DMS53 (cell line): Measurements from ENCODE around the gene MCAM.

Source experiments
- DNase-seq: peaks from one replicate; lab custom pipeline; 2025; lab: John Stamatoyannopoulos, UW

The MCAM gene

DNA sequence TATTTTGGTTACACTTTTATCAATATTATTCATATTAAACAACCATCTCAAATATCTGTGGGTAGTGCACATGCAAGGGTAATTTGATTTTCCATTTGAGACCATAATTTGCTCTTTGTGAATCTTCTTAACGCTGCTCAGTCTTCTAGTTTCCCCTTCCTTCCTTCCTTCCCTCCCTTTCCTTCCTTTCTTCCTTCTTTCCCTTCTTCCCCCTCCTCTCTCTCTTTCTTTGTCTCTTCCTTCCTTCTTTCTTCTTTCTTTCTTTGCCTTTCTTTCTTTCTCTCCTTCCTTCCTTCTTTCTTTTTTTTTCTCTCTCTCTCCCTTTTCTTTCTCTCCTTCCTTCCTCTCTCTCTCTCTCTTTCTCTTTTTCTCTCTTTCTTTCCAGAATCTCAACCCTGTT is 13.3 kb upstream of the MCAM start:
- DNase-seq: no peak

DNA sequence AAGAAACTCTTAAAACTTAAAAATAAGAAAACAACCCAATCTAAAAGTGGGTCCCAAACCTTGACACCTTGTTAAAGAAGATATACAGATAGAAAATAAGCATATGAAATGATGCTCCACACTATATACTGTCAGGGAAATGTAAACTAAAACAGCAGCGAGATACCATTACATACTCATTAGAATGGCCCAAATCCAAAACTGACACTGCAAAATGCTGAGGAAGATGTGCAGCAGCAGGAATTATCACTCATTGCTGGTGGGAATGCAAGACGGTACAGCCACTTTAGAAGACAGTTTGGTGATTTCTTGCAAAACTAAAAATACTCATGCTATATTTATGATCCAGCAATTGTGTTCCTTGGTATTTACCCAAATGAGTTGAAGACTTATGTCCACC is 12.4 kb upstream of the MCAM start:
- DNase-seq: no peak

DNA sequence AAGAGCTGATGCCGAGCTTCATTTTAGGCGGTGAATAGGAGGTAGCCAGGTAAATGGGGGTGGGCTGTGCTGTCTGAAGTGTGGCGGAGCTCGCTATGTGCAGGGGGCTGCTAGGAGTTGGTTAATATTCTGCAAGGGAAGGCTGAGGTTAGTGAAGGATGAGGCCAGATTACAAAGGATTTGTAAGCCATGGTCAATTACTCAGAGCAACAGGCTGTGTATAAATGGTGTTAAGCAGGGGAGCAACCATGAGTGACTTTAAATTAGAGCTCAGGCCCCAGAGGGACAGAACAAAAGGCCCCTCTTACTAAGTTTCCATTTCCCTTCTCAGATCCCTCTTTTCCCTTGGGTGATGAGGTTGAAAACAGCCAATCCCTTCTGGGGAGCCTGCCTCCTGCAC is 7.3 kb upstream of the MCAM start:
- no peak for DNase-seq

DNA sequence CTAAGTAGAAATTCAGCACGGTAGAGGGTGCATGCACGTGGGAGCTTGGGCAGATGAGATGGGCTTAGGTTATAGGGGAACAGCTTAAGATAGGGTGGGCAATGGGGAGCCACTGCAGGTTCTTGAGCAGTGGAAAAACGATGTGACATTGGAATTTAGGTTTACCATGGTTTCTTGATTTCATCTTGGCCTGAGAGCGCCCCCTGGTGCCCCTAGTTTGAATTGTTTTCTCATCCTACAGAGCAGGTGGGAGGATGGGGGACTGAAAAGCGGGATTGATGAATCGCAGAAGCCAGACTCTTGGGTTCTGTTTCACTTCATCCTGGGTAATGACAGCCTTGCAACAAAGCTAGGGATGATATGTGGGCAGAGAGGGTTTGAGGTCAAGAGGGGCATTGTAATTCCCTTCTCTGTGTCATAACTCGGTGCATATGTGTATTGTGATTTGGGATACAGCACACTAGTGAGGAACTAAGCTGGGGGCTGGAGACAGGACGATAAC is 6.7 kb upstream of the MCAM start:
- peak; percentile 81 for DNase-seq

DNA sequence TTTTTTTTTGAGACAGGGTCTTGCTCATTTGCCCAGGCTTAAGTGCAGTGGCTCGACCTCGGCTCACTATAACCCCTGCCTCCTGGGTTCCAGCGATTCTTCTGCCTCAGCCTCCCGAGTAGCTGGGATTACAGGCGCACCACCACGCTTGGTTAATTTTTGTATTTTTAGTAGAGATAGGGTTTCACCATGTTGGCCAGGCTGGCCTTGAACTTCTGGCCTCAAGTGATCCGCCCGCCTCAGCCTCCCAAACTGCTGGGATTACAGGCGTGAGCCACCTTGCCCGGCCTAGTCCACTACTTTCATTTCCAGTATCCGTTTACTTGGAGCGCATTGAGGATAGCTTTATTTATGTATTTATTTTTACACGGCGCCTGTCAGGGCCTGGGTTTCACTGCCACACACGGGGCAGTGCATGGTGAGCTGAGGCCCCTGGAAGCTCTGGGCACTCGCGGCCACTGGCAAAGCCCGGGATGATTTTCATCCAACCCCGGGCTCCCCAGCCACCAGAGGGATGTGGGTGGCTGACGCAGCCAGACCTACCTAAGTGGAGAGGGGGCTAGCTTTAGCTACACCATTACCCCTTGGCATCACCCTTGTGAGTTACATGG is 6.1 kb upstream of the MCAM start:
- DNase-seq: no peak

DNA sequence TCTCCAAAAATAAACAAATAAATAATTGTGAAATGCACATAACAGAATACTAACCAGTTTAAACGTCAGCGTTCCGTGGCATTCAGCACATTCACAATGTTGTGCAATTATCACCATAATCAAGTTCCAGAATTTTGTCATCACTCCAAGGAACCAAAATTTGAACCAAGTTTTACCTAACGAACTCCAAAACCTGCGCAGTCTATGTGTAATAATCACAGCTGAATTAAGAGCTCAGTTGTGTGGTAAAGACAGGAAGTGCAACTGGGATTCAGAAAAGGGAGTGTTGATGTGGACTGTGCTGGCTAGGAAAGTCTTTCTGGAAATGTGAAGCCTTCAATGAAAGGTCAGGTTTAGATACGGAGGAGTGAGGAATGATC is 5.4 kb upstream of the MCAM start:
- DNase-seq: peak; percentile 61

DNA sequence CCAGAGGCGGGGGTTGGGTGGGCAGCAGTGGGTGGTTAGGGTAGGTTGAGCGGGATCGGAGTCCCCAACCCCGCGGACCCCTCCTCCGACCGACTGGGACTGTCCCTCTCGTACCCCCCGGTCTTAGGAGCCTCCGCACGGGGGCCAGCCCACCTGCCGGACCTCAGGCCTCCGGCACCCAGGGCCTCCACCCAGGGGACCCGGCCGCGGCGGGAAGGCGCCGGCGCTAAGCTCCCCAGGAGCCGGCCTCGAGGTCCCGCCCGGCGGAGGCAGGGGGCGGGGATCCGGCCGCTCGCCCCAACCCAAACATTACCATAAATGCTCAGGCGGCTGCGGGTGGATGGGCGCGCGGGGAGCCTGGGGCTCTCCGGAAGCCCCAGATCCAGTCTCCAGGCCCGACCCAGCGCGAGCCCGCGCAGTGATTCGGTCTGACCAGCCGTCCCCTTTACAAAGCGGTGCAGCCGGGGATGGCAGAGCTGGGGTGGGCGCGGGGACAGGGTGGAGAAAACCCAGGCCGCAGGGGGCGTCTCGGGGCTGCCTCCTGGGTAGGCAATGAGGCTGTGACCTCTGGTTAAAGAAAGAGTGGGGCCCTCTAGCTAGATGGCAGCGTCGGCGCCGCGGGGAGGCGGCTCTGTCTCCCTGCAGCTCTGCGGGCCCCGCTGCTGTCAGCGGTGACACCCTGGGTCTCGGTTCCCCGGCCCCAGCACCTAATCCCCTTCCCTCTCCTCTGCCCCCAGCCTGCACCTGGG is 4.0 kb upstream of the MCAM start:
- DNase-seq: peak; percentile 79

DNA sequence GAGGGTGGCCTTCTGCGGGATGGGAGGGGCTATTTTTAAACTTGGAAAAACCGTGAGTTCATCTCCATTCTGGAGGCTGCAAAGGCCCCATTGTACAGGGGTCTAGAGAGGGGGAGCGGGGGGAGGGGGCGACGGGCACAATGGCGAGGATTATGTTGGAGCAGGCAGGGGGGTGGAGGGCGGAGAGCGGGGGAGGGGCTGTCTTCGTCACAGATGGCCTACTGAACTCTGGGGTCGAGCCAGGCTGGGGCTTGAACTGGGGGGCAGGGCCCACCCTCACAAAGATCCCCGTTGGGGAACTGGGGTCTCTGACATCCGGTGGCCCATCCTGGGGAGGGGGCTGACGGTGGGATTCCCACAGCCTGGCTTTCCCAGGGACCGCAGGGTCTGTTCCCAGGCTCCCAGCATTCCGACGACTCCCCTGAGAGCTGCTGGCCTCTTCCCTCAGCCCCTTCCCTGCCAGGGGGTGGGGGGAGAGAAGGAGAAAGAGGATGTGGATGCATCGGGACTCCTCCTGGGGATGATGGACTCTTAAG is 3.4 kb upstream of the MCAM start:
- peak; percentile 47 for DNase-seq

DNA sequence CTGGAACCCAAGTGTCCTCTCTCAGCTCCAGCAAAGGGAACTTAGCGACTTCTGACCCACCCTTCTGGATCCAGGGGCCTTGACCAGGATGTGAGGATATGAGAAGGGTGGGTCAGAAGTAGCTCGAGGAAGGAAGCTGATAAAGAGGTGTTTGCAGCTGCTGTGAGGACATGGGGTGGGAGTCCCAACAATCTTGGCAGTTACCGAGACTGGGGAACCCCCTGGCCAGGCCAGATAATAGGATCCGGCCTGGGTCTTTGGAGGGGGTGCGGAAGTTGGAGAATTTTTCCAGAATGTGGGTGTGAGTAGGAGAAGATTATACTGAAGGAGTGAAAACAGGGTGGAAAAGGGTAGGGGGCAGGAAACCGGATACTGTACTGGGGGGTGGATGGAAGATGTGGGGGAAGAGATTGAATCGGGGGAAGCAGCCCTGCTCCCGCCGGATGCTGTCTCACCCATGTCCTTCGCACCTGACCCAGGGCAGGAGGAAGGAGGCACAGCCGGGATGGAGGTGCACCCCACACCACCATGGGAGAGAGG is 2.8 kb upstream of the MCAM start:
- no peak for DNase-seq

DNA sequence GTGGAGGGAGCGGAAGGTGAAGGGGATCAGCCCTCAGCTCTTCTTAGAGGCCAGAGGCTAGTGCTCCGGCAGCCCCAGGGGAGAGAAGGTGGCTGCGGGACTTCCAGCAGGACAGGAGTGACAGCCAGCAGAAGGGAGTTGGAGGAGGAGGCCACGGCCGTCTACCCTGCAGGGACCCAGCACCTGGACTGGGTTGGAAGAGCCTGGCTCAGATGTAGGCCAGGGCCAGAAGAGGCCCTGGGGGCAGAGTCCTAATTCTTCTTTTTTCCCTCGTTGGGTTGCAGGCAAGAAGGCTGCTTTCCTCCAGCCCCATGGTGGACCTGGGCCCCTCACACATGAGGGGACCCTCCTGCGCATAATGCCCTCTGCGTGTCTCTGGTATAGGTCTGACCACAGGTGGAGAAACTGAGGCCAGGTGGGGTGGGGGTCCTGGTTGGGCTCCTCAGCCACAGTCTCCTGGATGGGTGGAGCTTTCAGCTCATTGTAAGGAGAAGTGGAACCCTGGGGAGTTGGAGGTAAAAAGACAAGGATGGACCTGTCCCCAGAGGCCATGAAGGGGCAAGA is 2.3 kb upstream of the MCAM start:
- peak; percentile 42 for DNase-seq

DNA sequence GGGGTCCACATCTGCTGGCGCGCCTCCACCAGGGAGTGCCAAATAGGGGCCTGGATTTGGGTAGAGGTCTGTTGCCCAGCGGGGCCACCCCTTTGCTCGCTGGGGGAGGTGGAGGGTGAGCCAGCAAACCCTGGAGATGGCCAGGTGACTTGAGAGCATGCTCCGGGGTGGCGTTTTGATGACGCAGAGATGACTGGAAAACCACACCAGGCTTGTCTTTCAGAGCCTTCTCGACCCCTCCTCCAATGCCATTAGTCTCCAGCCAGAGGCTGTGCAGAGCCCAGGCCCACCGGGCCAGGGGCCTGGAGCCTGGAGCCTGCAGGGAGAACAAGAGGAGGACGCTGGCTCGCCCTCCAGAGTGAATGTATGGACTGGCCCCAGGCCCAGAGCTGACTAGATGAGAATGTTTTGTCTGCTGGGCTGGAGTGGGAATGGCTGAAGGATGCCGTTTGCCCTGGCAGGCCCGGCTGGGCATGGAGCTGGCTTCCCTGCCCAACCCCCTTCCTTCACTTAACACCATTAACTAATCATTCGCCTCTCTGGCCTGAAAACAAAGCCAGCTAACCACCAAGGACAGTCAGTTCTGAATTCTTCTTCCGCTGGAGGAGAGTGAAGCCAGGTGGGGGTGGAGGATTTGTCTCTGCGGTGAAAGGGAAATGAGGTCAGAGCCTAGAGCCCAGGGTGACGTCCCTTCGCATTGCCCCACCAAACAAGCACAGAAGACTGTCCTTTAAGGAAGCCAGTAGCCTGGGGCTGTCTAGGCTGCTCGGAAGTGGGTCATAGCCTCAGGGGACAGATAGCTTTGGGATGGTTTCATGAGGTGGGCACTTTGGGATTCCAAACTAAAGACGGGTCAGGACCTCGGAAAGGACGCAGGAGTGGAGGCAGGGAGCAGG is 1.6 kb upstream of the MCAM start:
- DNase-seq: peak; percentile 48

DNA sequence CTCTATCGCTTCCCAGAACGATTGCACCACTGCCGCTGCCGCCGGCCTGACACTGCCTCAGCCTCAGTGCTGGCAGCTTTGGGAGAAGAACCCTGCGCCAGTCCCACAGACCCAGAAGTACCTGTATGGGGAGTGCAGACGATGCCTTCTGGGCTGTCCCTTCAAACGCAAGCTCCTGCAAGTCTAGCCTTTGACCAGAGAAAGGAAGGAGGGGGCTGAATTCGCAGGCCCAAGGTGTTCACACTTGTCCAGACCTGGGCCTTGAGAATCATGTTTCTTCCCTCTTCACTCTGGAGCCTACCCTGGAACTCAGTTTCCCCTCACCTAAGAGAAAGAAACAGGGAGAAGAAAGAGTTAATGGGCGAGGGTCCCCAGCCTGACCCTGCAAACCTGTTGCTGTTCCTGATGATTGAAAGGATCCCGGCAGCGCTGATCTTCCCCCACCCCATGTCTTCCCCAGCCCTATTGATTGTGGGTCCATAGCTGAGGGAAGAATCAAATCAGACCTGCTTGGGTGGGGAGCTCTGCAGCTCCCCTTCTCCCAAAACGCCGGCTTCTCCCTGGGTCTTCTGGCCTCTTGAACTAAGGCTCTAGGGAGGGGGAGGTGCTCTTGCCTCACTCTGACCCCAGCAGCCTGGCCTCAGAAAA is 786 bp upstream of the MCAM start:
- DNase-seq: no peak

DNA sequence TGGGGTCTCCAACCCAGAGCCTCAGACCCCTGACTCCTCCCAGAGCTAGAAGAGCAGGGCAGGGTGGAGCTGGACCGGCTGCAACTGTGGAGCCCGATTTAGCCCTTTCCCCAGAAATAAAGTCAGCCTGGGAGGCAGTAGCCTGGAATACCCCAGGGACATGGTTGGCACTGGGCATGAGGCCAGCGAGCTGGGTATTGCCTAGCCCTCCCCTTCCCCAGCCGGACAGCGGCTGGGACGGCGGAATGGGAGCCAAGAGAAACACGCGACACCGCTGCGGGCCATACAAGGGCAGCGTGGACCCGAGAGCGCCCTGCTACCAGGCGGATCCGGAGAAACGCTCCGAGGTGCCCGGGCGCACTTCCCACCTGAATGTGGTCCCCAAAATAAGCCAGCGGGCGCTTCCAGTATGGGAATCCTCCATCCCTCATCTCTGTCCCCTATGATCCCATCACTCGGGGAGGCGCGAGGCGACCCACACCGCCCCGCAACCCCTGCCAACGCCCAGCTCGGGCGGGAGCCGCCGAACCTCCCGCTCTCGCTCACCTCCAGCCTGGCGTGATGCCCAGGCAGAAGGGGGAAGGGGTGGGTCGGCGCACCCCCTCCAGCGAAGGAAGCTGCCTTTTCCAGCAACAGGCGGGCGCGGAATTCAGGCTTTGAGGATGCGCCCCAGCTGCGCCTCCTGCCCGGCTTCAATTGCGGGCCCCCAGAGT is 758 bp downstream of the MCAM start:
- DNase-seq: peak; percentile 79

DNA sequence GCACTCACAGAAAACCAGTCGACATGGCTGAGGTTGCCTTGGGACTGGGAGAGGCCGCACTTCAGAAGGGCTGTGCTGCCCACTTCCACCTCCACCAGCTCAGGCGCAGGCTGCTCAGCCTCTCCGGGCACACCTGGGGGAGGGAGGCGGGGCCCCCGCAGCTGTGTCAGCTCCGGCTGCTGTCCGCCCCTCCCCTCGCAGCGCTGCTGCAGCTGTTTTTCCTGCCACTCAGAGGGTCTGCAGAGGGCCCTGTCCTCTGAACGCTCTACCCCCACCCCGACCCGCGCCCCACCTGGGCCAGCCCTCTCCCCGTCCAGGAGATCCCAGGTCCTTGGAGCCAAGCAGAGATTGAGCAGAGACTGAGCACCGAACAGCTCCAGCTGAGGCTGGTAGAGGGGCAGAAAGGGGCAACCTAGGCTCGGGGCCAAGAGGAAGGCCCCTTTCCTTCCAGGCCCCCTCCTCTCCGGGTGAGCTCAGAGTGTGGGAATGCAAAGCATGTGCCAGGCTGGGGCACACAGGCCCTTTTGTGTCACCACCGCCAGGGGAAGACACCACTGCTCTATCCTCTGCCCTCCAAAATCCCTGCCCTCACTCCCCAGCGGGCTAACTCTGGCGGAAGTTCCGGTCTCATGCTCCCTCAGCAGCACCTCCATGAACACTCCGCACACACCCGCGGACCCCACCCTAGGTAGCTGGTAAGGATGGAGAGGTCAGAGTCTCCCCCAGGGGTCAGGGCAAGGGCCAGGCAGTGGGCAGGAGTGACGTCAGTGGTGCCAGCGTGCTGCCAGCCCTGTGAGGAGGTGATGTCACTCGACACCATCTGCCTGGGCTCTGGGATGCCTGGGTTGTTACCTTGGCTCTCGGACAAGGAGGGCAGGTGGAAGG is 1.6 kb downstream of the MCAM start:
- DNase-seq: peak; percentile 88

DNA sequence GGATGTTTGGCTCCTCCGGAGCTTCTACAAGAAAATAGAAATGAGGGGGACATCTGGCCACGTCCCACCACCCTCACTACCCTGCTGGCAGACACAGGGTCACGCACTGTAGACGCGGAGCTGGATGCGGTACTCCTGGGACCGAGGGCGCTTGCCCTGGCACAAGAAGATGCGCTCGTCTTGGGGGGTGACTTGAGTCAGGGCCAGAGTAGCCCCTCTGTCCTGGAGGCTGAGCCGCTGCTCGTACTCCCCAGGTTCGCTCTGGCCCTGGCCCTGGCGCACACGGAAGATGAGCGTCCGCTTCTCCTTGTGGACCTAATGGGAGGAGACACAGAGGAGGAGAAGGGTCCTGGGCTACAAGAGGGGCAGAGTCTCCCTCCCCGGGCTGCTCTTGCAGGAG is 2.2 kb downstream of the MCAM start:
- no peak for DNase-seq

DNA sequence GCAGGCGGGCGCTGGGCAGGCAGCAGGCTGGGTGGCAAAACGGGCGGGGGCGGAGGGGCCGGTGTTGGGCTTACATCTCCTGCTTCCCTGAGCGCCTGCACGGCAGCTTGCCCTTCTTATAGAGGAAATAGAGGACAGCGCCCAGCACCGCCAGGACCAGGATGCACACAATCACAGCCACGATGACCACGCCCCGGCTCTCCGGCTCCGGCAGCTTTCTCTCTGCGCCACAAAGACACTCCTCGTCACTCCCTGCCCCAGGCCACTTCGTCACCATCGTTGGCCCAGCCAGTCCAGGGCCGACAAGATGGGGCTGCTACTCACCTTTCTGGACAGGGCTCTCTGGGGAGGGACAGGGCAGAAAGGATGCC is 6.3 kb downstream of the MCAM start:
- DNase-seq: no peak

DNA sequence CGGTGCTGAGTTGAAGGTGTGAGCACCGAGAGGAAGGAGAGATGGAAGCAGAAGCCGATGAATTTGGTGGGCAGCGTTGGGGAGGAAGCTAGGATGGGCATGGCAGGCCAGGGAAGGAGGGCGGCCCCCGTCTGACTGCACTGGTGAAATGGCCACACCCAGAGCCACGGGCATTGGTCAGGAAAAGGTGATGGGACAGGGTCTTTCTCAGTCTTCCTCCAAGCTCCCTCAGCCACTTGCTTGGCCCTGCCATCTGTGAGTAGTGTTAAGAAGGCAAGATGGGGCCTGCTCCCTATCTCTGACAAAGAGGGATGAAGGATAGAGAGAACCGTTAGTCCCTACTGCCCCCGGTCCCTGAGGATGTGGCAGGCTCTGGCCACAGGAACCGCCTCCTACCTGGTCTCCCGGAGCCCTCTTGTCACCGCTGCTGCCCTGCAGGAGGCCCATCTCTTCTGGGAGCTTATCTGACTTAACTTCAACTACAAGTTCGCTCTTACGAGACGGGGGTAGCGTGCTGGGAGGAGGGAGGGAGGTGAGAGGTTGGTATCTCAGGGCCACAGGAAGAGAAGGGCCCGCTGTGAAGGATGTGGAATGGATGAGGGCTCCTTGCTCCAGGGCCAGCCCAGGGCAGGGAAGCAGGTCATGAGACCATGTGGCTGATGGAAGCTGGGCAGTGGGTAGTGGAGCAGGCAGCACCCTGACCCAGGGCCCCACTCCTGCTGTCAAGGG is 6.8 kb downstream of the MCAM start:
- DNase-seq: no peak

DNA sequence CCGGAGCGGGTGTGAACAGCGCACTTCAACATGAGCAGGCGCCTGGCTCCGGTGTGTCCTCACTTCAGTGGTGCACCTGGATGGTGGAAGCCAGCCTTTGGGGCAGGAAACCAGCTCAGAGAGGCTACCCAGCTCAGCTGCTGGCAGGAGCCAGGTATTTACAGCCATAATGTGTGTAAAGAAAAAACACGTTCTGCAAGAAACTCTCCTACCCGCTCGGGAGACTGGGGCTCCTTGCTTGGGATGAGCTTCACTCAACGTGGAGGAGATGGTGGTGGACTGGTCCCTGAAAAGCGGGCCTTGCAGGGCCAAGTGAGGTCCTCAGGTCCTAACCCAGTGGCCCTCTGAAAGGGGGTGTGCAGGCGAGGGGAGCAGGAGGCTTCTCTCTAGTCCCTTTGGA is 7.5 kb downstream of the MCAM start:
- no peak for DNase-seq

DNA sequence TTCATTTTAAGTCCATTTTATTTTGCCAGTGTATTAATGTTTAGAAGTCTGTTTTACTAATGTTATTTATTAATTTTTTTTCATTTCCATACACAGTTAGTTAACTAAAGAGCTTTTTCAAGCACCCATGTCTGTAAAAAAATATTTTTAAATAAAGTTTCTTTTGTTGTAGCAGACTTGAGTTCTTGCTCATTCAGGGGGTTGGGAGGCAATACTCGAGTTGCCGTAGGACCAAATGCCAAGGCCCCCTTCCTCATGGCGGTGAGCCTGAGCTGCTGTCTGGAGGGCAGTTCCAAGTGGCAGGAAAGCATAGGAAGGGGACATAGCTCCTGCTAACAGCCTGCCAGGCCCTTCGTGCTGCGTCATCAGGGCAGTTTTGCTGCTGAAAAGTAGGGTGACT is 9.0 kb downstream of the MCAM start:
- no peak for DNase-seq
